GM21576 (cell line): ENCODE results near the gene WWOX.

Experiments used
- ATAC-seq: cut with Tn5 transposase; IDR thresholded peaks from one replicate; pipeline ENCODE4 v1.9.1; 2021; ENCODE audit warnings: mild to moderate bottlenecking, moderate library complexity; ENCODE audit not compliant: unreplicated experiment

WWOX gene

DNA sequence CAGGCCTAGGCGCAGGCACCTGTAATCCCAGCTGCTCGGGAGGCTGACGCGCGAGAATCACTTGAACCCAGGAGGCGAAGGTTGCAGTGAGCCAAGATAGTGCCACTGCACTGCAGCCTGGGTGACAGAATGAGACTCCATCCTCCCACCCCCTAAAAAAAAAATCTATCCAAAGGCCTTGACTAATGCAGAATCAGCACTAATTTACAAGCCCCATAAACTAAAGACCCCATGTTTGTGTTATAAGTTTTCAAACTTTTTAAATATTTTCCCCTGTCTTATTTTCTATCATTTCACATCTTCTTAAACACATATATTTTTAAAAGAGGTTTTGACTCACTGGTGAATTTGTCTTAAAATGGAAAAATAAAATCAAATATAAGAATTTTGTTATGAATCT is 713.1 kb downstream of the WWOX start:
- ATAC-seq, result no peak

DNA sequence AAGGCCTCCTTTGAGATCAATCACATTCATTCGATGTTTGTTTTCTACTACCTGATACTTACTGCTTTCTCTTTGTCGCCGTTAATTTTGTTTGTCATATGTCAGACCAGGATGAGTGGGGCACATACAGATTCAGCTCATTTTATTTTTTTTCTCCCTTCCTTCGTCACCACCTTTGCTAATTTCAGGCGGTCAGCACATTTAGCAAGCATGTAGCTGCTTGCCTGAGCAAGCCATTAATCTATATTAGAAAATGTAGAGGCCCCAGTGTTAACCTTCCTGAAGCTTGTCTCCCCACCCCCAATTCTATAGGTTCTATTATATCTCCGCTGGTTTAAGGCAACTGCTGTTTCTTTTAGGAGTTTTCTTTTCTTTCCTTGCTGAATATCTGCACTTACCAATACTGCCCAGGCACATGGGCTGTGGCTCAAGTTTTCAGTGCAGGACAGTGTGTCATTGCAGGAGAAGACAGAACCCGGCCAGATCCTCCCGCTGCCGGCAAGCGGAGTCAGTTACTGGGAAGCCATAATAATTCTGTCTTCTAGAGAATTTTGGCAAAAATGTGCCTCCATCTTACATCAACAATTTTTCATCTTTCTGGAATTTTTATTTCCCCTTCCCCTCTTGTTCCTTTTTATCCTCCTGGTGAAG is 714.3 kb downstream of the WWOX start:
- ATAC-seq, result no peak

DNA sequence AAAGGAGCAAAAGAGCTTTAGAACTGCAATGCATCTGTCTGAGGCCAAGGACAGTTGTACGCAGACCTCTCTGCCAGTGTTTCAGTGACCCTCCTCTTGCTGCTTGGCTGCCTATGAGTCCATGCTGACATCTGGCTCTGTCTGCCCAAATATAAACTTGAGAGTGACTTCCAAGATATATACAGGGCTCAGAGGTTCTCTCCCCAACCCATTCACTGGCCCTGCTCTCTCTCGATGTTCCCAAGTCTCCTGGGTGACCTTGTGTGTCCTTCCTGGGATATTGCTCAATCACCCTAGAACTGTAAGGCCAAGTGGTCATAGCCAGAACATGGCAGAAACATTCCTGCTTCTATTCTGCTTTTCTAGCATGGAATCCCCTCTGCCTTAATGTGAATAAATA is 716.3 kb downstream of the WWOX start:
- ATAC-seq, result no peak

DNA sequence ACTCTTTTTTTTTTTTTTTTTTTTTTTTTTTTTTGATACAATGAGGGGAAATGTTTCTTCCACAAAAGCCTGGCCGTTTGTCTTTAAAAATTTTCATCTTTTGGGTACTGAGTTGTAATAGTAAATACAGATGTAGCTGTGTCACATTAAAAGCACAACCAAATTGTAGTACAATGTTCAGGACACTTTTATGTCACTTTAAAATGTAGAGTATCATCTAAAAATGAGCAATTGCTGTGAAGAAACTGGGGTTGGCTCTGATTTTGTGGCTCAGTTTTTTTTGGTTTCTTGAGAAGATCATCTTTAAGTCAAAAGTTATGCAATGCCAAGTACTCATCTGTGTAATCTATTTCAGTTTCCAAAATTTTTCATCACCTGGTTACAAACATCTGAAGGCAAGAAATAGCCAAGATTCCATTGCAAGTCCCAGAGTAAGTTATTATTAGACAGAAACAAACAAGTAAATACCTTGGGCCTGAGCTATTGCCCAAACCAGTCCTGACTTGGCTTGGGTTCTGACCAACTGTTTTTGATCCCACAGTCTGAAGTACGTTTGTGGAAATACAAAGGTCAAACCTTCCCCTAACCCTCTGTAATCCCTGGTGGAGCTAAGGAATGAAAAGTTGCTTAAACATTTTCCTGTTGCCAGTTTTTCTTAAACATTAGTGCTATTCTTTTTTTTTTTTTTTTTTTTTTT is 717.2 kb downstream of the WWOX start:
- ATAC-seq, result no peak

DNA sequence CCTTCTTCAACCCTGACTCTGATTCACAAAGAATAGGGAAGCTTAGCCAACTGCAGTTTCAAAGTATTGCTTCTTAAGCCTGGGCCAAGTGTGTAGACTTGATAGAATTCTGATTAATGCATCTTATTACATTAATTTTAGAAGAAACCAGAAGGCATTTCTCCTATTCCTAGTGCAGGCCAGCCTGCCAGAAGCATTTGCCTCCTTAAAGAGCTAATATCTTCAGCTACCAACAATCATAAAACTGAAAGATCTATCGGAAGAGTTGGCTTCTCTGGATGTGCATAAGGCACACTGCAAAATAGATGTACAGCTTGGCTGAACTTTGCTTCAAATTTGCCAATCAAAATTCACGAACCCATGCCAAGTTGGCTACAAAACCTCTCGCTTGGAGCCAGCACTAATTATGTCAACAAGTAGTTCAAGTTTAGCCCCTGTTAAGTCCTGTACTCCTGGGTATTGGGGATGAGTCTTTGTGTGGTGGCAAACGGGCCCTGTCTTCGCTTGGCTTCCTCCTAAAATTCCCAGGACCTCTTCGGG is 717.8 kb downstream of the WWOX start:
- no peak for ATAC-seq

DNA sequence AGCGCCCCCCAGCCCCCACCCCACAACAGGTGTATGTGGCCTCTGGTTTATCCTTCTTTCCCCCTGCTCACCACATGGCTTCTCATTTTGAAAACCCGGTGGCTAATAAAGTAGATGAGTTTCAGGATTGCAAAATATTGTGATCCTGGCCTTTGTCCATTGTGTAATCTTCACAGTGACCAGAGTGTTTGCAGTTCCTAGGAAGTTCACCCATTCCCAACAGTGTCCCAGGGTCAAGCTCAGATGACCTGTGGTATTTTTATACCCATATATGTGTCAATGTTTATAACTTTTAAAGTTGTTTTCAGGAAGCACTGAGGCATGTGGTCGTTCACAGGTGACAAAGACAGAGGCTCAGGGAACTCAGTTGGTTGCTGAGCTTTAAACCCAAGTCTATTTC is 721.9 kb downstream of the WWOX start:
- no peak for ATAC-seq

DNA sequence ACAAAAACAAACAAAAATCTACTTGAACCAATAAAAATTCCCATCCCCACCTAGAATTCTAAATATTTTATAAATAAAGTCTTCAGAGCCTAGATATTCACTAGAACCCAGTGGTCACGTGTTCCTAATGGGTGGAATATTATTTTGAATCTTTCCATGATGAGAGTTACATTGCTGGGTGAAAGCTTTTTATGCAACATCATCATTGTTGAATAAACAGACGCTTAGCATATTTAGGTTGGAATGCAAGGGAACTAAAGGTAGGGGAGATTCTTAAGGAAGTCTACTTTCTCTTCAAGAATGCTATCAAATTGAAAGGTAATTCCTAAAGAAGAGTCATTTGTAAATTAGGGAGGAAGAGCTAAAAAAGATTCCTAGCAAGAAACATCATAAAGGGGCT is 723.1 kb downstream of the WWOX start:
- ATAC-seq, result no peak

DNA sequence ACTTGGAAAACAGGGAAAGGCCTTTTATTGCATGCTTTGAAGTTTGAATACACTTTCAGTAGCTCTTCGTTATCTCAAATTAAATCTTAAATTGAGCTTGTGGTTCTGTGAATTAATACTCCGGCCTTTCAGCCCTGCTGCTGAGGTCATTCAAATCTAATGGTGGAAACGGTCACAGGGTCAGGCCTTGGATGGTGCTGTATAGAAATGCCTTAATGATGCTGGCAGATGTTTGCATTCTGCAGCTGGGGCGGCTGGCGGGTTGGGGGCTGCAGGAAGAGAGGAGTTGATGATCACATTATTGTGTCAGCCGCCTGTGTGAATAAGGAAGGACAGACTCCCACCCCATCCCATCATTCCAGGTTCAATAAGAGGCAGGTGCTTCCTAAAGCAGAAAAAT is 723.6 kb downstream of the WWOX start:
- ATAC-seq, result no peak

DNA sequence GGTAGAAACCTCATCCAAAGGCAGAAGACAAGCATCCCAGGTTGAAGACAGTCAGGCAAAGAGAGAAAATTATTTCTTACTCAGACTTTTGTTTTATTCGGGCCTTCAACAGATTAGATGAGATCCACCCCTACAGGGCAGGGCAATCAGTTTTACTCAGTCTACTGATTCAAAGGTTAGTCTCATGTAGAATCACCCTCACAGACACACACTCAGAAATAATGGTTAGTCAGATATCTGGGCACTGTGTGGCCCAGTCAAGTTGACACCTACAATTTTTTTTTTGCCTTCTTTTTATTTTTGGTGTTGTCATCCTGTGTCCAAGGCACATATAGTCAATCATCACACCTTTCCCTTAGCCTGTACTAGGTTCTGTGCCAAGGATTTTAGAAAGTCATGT is 729.8 kb downstream of the WWOX start:
- no peak for ATAC-seq

DNA sequence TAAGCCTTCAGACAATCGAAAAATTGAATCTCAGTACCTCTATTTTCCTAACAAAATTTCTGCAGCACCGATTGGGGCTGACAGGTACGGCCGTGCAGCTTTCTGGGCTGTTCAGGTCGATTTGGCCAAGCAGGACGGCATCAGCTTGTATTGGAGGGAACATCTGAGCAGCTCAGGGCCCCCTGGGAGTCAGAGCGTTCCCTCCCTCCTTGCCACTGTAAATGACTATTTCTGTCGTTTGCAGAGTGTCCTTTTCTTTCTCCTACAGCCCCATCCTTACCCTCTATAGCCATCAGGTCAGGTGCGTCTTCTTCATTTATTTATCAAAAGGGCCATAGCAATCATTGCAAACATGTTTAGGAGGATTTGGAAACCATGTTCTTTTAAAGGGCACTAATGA is 731.1 kb downstream of the WWOX start:
- no peak for ATAC-seq

DNA sequence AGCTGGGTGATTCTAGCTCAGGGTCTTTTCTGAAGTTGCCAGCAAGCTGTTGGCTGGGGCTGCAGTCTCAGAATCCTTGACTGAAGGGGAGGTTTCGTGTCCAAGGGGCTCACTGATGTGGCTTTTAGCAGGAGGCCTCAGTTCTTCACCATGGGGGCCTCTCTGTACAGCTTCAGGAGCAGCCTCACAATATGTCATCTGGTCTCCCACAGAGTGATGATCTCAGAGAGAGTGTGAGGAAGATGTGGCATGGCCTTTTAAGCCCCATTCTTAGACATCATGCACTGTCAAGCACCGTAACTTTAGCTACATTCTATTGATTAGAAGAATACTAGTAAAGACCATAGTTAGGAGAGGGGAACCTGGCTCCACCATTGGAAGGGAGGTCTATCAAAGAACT is 732.6 kb downstream of the WWOX start:
- no peak for ATAC-seq

DNA sequence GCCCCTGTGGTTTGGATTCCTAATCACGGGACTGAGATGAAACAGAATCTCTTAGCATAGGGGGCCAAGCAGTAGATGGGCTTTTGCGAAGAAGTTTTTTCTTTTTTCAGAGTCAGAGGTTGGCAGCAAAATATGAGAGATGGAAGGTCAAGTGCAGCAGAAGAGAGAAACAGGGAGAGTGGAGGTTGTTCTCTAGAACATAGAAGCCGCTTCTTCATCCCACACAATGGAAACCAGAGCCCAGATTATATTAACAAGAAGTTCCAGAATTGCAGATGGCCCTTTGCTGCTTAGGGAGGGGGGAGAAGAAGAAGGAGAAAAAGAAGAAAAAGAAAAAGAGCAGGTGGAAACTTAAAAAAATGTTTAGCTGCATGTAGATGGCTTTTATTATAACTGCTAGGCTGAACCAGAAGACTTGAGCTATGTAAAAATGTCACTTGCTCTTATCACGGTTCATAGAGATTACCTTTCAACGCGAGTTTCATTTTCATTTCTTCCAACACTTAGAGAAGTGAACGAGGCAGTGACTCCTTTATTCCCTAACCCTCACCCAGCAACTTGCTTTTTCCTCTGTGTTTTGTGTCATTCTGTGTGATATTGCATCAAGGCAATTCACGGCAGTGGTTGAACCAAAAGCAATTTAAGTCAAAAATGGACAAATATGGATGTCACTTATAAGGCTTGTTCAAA is 737.5 kb downstream of the WWOX start:
- ATAC-seq, result no peak

DNA sequence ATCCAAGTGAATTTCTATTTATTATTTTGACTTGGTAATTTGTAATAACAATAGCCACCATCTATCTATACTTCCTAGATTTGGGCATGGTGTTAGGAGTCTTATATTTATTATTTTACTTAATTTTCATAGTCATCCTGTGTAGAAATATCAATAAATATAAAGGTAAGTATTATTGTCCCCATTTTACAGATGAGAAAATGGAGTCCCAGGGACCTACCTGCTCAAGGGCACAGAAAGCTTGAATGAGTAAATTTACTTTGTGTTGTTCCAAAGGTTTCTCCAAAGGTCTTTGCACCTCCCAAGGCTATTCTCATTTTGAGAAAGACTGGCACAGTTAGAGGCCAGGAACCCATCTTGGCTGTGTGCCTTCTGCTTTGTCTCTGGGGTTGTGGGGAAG is 738.3 kb downstream of the WWOX start:
- ATAC-seq, result no peak

DNA sequence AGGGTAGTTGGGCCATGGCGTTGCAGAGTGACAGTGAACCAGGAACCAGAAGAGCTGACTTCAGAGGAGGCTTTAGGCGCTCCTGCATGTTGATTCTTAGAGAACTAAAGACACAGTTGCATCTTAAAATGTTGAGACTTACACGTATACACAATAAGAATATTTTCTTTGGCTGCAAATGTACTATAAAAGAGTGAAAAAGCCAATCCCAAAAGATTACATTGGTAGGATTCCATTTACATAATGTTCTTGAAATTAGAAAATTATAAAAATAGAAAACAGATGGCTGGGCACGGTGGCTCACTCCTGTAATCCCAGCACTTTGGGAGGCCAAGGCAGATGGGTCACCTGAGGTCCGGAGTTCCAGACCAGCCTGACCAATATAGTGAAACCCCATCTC is 738.8 kb downstream of the WWOX start:
- ATAC-seq, result no peak

DNA sequence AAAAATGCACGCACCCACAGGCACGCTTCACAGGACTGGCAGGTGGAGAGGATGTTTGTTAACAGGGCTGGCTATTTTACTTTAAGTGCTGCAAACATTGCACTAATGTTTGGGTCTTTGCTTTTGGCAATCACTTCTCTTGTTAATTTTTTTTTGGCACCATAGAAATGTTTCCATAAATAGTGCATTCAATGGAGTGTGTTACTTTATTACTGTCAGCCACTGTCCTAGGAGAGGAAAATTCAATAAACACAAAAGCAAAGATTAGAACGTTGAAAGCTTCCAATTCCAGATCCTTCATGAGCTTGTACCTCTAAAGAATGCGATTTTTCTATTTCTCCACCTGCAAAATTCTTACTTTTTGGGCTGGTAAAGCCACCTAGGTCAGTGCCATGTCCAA is 743.5 kb downstream of the WWOX start:
- ATAC-seq, result no peak

DNA sequence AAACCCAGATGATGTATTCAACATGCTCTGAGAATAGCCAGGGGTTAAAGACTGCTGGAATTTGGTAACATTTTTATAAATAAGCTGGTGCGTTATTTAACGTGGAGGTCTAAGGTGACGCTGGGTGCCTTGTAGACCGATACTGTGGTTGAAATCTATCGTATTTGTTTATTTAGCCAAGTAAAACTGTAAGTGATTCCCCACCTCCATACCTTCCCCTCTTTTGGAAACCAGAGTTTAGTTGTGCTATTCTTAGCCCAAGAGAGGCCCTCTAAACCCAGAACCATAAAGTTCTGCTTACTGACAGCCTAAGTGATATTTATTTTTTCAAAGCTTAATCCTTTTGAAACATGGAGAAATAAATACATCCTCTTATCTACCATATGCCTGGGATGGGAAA is 744.5 kb downstream of the WWOX start:
- no peak for ATAC-seq

DNA sequence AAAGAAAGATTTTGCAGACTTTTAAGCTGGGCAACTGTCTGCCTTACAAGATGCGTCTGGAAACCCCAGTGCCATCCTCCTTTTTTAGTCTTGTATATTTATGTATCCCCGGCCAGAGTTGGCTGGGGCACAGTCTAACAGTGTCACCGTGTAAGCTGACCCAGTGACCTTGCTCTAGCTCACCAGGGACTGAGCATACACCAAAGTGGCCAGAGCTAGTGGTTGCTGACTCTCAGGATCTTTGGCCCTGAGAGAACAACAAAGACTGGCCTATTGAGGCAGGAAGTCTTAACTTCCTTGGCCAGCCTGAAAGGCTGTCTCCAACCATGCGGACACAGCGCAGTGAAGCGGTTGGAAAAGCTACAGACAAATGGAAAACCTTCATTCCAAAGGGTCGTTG is 745.2 kb downstream of the WWOX start:
- no peak for ATAC-seq

DNA sequence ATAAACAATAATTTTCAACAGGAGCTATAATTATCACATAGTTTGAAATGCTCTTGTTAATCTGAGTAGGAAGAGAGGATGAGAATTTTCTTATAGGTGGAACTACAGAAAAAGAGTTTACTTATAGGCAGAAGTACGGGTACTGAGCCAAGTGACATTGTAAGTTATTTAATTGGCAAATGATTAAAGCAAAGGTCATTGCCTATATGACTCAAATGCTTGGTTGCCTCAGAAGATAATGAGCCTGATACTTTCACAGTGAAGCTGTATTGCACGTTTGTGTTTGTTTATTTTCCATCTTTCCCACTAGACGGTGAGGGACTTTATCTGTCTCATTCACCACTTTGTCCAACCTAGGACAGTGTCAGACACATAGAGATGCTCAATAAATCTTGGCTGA is 751.8 kb downstream of the WWOX start:
- ATAC-seq, result no peak

DNA sequence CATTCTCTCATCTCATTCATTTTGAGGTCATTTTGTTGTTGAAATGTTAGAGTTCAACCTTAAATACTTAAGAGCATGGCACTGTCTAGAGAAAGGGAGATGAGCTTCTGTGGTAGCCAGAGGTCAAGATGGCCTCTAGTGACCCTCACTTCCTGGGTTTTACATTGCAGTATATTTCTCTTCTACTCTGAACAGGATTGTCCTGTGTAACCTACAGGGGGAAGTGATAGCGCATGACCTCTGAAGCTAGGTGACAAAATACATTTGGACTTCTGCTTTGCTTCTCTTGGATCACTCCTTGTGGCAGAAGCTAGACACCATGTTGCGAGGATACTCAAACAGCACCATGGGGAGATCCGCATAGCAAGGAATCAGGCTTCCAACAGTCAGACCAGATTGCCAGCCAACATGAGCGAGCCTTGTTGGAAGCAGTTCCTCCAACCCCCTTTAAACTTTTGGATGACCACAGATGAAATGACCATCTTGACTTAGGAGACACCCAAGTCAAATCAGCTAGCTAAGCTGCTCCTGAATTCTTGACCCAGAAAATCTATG is 752.7 kb downstream of the WWOX start:
- no peak for ATAC-seq

DNA sequence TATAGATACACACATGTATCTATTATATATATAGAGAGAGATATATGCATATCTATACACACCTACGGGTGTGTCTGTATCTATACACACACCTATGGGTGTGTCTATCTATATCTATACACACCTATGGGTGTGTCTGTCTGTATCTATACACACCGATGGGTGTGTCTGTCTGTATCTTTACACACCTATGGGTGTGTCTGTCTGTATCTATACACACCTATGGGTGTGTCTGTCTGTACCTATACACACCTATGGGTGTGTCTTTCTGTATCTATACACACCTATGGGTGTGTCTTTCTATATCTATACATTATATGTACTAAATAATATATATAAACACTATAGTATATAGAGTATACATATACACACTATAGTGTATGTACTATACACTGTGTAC is 762.6 kb downstream of the WWOX start:
- no peak for ATAC-seq

DNA sequence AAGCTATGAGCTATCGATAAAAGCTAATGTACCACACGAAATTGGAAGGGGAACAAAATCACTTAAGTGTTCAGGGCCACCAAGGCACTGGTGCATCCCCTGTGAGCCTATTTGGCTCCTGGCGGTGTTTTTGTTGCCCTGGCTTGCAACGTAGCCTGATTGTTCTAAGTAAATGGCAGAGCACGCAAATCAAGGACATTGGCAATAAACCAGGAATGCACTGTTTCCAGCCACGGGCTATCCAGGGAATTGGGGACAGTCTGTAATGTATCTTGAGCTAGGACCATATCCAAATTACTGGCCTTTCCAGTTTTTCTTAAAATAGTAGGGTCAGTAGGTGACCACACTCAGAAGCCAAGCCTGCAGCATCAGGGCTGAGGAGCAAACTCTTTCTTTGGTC is 767.1 kb downstream of the WWOX start:
- no peak for ATAC-seq

DNA sequence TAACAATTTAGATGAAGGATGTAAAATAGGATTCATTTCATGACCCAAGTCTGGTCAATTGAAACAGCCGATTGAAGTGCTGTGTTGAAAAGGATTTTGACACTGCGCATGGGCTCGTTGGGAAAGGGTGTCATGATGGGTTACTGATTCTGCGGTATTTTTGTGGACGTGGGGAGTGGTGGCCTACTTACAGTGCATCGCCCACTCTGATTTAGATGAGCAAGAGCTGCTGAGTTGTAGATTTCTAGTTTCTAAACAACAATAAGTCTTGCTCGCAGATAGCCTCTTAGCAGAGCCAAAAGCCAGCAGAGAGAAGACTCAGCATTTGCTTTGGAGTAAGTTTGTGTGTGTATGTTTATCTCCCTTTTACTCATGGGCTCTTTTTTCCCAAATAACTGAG is 770.0 kb downstream of the WWOX start:
- no peak for ATAC-seq
